NCI-H187 (cell line): ENCODE results near the gene HAUS3.
"Not testable (repeated sequence)": the region's sequence is repeated elsewhere in the genome, so short reads cannot be mapped to it uniquely, and the experiment has no call there.

Experiments
- DNase-seq, 2 experiments: peaks; one replicate each; lab custom pipeline; 2025; lab: John Stamatoyannopoulos, UW

HAUS3 gene

GRCh38 chr4:2275546-2276251 lies 33.8 kb upstream of the HAUS3 start:
- no peak for DNase-seq

GRCh38 chr4:2275044-2275397 lies 33.1 kb upstream of the HAUS3 start:
- not testable (repeated sequence) for DNase-seq

GRCh38 chr4:2274320-2275043 lies 32.6 kb upstream of the HAUS3 start:
- no peak for DNase-seq

GRCh38 chr4:2273657-2274319 lies 31.9 kb upstream of the HAUS3 start:
- DNase-seq = no peak

- DNase-seq = no peak
These were observed 31.3 kb upstream of the HAUS3 start for GRCh38 chr4:2273221-2273620.

- DNase-seq = no peak
These were observed 30.9 kb upstream of the HAUS3 start for GRCh38 chr4:2272828-2273120.

- DNase-seq = no peak
These were observed 30.3 kb upstream of the HAUS3 start for GRCh38 chr4:2272026-2272827.

GRCh38 chr4:2271279-2272025 lies 29.5 kb upstream of the HAUS3 start:
- no peak for DNase-seq

- DNase-seq = no peak
These were observed 28.6 kb upstream of the HAUS3 start for GRCh38 chr4:2270341-2271165.

GRCh38 chr4:2269618-2270163 lies 27.8 kb upstream of the HAUS3 start:
- no peak for DNase-seq

- no peak for DNase-seq
These were observed 27.2 kb upstream of the HAUS3 start for GRCh38 chr4:2269206-2269531.

- no peak for DNase-seq
These were observed 26.7 kb upstream of the HAUS3 start for GRCh38 chr4:2268357-2269205.

- no peak for DNase-seq
These were observed 25.9 kb upstream of the HAUS3 start for GRCh38 chr4:2267841-2268240.

- DNase-seq = no peak
These were observed 25.4 kb upstream of the HAUS3 start for GRCh38 chr4:2267320-2267811.

GRCh38 chr4:2266821-2267220 lies 24.9 kb upstream of the HAUS3 start:
- no peak for DNase-seq

- no peak for DNase-seq
These were observed 24.3 kb upstream of the HAUS3 start for GRCh38 chr4:2266181-2266580.

- DNase-seq = no peak
These were observed 23.5 kb upstream of the HAUS3 start for GRCh38 chr4:2265113-2266110.

- DNase-seq = no peak
These were observed 22.6 kb upstream of the HAUS3 start for GRCh38 chr4:2264481-2265041.
